GM21526 (cell line): Measurements from ENCODE around the gene SMARCB1.

Experiments
- ATAC-seq: cut with Tn5 transposase; IDR thresholded peaks from one replicate; pipeline ENCODE4 v1.9.1; 2021; ENCODE audit warnings: moderate library complexity; ENCODE audit not compliant: unreplicated experiment, low FRiP score

SMARCB1 gene

DNA sequence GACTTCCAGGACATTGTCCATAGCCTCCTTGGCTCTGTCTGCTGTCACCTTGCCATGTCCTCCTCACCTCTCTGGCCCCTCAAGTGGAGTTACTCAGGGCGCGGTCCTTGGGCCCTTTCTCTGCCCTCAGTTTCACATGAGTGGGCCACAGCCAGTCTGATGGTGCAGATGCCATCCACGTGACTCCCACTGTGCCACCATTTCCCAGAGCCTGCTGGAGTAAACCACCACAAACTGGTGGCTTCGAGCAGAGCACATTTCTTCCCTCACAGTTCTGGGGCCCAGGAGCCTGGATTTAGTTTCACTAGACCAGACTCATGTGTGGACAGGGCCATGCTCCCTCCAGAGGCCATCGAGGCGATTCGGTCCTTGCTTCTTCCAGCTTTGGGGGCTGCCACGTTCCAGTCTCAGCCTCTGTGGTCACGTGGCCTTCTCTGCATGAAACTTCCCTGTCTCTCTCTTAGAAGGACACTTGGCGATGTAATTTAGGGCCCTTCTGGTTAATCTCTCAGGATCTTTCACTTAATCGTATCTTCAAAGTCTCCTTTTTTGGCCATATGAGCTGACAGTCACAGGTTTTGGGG is 14.6 kb downstream of the SMARCB1 start:
- ATAC-seq: no peak

- ATAC-seq: no peak
These were observed 15.2 kb downstream of the SMARCB1 start for GRCh38 chr22:23801886-23802377.

DNA sequence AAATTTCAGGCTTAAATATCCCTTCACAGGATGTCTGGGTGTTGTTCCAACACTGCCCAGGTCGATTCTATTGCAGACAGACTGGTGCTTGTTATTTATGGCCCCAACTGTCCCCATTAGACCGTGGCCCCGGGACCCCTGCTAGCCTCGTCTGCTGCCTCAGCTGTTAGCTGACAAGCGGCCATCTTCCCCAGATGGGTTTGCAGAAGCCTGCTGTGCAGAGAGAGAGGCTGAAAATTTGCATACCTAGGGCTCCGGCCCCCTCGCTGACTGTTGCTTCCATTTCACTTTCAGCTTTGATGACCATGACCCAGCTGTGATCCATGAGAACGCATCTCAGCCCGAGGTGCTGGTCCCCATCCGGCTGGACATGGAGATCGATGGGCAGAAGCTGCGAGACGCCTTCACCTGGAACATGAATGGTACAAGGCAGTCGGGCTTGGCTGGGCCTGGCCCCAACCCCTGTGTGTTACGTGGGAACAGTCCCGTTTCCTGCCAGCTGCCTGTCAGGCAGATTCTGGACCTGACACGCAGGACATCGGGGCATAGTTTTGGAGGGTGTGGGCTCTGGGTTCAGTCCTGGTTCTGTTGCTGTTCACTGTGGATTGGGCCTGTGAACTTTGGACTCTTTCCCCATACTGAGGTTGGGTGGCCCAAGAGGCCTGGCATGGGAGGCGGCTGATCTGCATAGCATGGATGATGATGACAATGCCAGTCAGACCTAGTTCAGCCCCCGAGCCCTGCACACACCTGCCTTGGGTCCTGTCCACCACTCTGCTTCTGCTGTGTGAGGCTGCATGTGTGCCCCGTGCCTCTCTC is 16.4 kb downstream of the SMARCB1 start:
- no peak for ATAC-seq

- no peak for ATAC-seq
These were observed 18.1 kb downstream of the SMARCB1 start for GRCh38 chr22:23804781-23805291.

GRCh38 chr22:23806837-23807236 is 20.1 kb downstream of the SMARCB1 start:
- ATAC-seq: no peak

GRCh38 chr22:23812378-23812777 is 25.6 kb downstream of the SMARCB1 start:
- ATAC-seq: no peak

- ATAC-seq: no peak
These were observed 28.9 kb downstream of the SMARCB1 start for GRCh38 chr22:23815541-23816155.

DNA sequence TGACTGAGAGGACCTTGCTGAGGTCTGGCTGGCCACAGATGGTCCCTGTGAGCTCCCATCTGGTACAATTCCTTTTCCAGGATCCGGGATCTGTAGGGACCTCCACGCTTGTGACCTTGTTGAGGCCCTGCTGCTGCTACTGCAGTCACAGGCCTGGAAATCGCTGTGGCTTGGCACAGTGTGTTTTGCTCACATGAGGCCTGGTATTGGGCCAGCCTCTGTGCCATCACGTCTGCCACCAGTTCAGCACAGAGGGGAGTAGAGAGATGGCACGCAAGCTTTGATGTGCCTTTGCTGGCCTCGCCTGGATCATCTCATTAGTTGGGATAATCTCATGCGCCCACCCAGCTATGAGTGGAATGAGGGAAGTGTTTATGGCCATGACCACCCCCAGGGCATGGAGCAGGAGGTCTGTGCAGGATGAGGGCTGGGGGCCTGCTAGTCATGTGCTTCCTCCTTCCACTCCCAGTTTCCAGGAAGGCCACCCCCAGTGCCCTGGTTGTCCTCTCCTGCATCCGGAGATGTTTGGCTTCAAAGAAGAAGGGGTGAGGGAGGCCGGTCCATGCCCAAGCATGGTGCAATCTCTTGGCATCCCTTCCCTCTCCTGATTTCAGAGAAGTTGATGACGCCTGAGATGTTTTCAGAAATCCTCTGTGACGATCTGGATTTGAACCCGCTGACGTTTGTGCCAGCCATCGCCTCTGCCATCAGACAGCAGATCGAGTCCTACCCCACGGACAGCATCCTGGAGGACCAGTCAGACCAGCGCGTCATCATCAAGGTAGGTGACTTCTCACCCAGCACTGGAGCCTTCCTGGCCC is 29.6 kb downstream of the SMARCB1 start:
- no peak for ATAC-seq

DNA sequence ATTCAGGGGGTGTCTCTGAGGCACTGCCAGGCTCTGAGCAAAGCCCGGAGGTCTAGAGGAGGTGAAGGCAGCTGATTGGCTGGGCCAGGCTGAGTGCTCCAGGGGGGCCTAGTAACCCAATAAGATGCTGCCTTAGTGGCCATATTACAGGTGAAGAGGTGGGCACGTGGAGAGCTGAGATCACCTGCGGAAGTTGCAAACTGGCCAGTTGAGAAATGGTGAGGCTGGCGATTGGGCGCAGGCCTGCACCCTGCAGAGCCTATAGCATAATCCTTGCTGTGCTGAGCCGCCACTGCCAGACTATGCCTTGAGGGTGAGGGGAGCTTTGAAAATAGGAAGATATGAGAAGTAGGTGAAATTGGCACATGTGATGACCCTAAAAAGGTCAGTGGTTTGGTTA is 30.4 kb downstream of the SMARCB1 start:
- ATAC-seq: no peak

GRCh38 chr22:23818541-23818940 is 31.8 kb downstream of the SMARCB1 start:
- ATAC-seq: no peak

- ATAC-seq: no peak
These were observed 34.0 kb downstream of the SMARCB1 start for GRCh38 chr22:23820748-23821211.

DNA sequence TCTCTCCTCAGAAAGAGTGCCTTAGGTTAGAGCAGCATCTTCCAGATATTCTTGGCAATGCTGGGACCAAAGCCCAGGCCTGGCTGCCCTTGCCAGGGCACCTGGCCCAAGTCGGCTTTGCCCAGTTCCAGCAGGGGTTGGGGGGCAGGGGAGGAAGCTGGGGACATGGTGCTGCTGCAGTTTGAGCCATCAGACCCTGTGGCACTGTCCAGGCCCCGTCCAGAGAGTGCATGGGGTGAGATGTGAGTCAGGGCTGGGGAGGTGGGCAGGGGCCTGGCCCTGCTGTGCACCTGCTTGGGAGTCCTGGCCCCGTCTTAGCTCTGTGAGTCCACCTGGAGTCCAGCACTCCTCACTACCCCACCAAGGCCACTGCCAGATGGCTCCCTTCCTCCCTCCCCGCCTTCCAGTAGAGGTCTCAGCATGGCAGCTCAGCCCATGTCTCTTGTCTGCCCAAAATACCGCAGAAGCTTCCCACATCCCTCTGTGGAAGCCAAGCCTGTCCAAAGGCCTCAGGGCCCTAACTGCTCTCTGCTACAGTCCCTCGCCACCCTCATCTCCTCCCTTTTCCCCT is 35.4 kb downstream of the SMARCB1 start:
- no peak for ATAC-seq

- no peak for ATAC-seq
These were observed 36.6 kb downstream of the SMARCB1 start for GRCh38 chr22:23823331-23823791.

DNA sequence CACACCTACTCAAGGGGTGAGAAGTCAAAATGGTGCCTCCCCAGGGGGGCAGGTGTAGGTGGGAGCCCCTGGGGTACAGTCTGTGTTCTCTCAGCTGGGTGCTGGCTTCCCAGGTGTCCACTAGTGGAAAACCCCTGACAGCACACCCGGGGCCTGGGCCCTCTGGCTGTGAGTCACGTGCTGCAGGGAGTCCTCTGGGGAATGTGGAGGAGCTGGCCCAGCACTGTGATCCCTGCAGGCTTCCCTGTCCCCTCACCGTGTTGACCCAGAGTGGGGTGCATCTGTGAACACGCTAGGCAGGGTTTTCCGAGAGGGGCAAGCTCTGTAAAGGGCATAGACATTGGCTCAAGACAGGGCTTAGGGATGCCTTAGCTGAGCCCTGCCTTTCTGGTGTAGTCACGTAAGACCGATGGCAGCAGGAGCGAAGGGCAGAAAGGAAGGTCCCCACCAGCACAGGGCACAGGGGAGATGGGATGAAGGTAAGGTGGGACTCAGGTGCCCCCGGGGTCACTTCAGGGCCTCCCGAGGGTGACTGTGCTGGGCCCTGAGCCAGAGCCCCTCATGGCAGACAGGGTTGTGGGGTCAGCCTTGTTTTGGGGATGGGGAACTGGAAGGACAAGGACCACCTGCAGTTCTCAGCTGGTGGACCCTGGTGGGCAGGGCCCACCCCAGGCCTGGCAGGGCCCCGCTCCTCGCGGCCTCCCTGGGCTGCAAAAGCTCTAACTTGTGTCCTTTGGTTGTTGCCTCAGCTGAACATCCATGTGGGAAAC is 37.9 kb downstream of the SMARCB1 start:
- ATAC-seq: no peak

DNA sequence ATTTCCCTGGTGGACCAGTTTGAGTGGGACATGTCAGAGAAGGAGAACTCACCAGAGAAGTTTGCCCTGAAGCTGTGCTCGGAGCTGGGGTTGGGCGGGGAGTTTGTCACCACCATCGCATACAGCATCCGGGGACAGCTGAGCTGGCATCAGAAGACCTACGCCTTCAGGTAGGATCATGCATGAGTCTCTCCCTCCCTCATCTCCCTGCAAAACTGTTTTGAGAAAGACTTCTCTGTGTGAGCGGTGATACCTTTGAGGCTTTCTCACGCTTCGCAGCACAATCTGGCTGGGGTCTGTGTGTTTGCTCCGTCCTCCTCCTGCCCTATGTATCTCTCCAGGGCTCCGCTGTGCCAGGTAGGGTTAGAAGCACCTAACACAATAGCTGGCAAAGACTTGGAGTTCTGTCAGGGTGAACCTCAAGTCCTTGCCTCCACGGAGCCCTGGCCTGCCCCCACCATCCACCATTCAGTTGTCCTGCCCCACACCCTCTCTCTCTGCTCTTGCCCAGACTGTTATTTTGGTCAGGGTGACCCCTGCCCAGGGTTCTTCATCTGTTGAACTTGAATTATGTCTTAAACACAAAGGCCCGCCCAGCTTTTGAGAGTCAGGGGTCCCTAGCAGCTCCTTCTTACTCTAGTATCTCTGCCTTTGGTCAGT is 38.6 kb downstream of the SMARCB1 start:
- ATAC-seq: no peak

- no peak for ATAC-seq
These were observed 40.0 kb downstream of the SMARCB1 start for GRCh38 chr22:23826510-23827350.

DNA sequence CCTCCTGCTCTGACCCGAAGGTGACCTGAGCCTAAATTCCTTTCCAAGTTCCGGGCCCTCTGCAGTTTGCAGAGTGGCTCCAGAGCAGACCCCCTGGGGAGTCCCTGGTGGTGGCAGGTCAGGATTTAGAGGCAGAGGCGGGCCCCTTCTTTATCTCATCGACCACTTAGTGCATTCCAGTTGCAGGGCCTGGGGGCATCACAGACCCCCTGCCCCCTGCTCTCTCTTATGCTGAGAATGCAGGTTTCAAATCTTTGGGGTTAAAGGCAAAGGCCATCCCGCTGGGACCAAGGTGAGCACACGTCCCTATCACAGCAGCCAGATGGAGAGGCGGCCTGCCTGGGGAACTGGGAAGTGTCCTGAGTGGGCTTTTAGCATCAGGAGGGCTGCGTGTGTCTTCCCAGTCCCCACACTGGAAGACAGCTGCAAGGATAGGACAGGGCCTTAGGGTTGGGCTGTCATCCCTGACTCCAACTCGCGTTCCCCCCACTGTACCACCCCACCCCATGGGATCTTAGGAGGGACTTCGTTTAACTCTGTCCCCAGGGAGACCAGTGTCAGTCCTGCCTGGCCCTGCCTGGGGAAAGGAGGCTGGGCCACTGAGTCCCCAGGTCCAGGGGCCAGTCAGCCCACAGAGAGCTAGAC is 40.7 kb downstream of the SMARCB1 start:
- ATAC-seq: no peak
